ENCODE measurements around the gene KIAA0586.
"Not testable (repeated sequence)": the region's sequence is repeated elsewhere in the genome, so short reads cannot be mapped to it uniquely, and the experiment has no call there.

Gene KIAA0586

DNA sequence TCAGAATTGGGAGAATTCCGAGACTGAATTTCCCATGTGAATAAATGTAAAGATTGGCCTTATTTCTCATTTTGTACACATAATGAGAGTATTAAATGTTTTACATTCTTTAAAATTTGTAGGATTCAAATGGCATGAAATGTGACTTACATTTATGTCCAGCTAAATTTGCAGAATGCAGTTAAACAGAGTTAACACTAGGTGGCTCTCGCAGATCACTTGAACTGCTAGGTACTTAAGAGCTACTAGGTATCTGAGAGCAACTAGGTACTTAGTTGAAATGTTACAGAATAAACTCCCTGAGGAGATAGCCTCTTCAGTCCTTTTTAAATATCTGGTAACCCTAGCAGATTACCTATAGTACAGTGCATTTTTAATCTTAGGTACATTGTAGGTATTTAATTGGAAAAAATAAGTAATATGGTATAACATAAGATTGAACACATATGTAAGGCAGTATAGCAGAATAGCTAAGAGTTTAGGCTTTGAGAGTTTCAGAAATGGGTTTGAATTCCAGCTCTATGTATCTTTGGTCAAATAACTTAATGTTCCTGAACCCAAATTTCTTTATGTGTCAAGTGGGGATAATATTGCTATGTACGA is 73.8 kb downstream of the KIAA0586 start:
- TF ChIP-seq, protein P1, sequence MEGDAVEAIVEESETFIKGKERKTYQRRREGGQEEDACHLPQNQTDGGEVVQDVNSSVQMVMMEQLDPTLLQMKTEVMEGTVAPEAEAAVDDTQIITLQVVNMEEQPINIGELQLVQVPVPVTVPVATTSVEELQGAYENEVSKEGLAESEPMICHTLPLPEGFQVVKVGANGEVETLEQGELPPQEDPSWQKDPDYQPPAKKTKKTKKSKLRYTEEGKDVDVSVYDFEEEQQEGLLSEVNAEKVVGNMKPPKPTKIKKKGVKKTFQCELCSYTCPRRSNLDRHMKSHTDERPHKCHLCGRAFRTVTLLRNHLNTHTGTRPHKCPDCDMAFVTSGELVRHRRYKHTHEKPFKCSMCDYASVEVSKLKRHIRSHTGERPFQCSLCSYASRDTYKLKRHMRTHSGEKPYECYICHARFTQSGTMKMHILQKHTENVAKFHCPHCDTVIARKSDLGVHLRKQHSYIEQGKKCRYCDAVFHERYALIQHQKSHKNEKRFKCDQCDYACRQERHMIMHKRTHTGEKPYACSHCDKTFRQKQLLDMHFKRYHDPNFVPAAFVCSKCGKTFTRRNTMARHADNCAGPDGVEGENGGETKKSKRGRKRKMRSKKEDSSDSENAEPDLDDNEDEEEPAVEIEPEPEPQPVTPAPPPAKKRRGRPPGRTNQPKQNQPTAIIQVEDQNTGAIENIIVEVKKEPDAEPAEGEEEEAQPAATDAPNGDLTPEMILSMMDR (IDR thresholded peaks at IDR 0.05; ENCODE audit: low read depth, low read length, missing control alignments) = peak; percentile 70
- in situ Hi-C loops (cut with HindIII; ENCODE audit: low sequenced_read_pairs) = no loop called here
- DNase-seq (ENCODE audit: low read depth) = peak; percentile 72
- H3K4me3 ChIP-seq (ENCODE audit: low read depth, low read length) = no peak overlapping the region

GRCh38 chr14:58513272-58513671 is 85.8 kb downstream of the KIAA0586 start:
- TF ChIP-seq, protein P1 (IDR thresholded peaks at IDR 0.05; ENCODE audit: low read depth, low read length, missing control alignments) = no peak
- no peak overlapping the region for H3K4me3 ChIP-seq (ENCODE audit: low read depth, low read length)
- in situ Hi-C loops (cut with HindIII; ENCODE audit: low sequenced_read_pairs) = no loop called here
- DNase-seq (ENCODE audit: low read depth) = no peak

- in situ Hi-C loops (cut with HindIII; ENCODE audit: low sequenced_read_pairs) = no loop called here
- H3K4me3 ChIP-seq (ENCODE audit: low read depth, low read length) = no peak overlapping the region
- TF ChIP-seq, protein P1 (IDR thresholded peaks at IDR 0.05; ENCODE audit: low read depth, low read length, missing control alignments) = no peak
- no peak for DNase-seq (ENCODE audit: low read depth)
Measured at GRCh38 chr14:58517592-58517991, 90.1 kb downstream of the KIAA0586 start.

DNA sequence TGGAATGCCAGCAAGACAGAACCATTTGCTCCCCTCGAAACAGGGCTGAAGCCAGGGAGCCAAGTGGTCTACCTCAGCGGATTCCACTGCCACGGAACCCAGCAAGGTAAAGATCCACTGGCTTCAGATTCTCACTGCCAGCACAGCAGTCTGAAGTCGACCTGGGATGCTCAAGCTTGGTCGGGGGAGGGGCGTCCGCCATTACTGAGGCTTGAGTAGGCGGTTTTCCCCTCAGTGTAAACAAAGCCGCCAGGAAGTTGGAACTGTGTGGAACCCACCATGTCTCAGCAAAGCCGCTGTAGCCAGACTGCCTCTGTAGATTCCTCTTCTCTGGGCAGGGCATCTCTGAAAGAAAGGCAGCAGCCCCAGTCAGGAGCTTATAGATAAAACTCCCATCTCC is 98.2 kb downstream of the KIAA0586 start:
- in situ Hi-C loops (cut with HindIII; ENCODE audit: low sequenced_read_pairs); DNase-seq (ENCODE audit: low read depth); H3K4me3 ChIP-seq (ENCODE audit: low read depth, low read length): not testable (repeated sequence)

DNA sequence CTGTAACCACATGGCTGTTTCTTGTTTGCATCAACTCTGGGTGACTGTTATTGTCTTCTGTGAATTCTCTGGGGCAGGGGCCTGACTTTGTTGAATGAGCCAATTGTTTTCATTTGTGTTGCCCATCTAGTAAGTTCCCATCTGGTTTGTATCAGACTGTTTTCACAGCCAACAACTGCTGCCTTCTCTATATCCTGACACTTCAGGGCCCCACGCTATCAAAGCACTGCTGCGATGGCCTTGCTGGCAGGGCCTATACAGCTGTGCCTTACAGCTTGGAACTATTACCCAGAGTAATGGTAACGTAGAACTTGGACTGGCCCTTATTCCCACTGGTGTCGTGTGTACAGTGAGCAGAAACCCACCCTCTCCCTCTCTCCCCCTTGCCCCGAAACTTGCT is 105.9 kb downstream of the KIAA0586 start:
- no peak for DNase-seq (ENCODE audit: low read depth)

GRCh38 chr14:58535044-58535443 is 107.5 kb downstream of the KIAA0586 start:
- no peak for DNase-seq (ENCODE audit: low read depth)
- TF ChIP-seq, protein P1 (IDR thresholded peaks at IDR 0.05; ENCODE audit: low read depth, low read length, missing control alignments) = no peak
- H3K4me3 ChIP-seq (ENCODE audit: low read depth, low read length) = no peak overlapping the region
- in situ Hi-C loops (cut with HindIII; ENCODE audit: low sequenced_read_pairs) = no loop called here

More for the DNA sequence above, 105.9 kb downstream of the KIAA0586 start:
- H3K4me3 ChIP-seq (ENCODE audit: low read depth, low read length) = no peak overlapping the region
- in situ Hi-C loops (cut with HindIII; ENCODE audit: low sequenced_read_pairs) = no loop called here
- TF ChIP-seq, protein P1 (IDR thresholded peaks at IDR 0.05; ENCODE audit: low read depth, low read length, missing control alignments) = no peak

DNA sequence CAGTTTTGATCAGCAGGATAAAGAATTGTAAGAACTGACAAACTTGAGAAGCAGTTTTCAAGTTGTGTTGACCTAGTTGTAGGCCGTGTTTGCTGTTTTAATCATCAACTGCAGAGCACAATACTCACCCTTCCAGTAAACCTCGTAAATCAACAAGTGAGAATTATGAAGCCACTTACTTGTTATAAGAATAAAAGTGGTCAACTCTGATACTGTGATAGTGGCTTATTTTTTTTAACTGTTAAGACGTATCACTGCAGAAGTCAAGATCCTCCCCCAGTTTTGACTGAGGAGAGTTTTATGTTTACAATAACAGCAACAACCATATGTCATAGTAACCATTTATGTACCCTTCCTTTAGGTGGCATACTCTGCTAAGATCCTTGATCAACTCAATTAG is 109.5 kb downstream of the KIAA0586 start:
- H3K4me3 ChIP-seq (ENCODE audit: low read depth, low read length) = no peak overlapping the region
- TF ChIP-seq, protein P1 (IDR thresholded peaks at IDR 0.05; ENCODE audit: low read depth, low read length, missing control alignments) = no peak
- no peak for DNase-seq (ENCODE audit: low read depth)
- in situ Hi-C loops (cut with HindIII; ENCODE audit: low sequenced_read_pairs) = no loop called here
